GM10266 (cell line): ENCODE results near the gene PIGW.

Experiments
- DNase-seq: peaks from one replicate; pipeline ENCODE4 v3.0.0; 2012; ENCODE audit errors: extremely low spot score
- TF ChIP-seq, protein P1 (sequence below): IDR thresholded peaks from 2 replicates; pipeline ENCODE4 v1.5.1; 2012; ENCODE audit warnings: mild to moderate bottlenecking, low read depth; ENCODE audit not compliant: control insufficient read depth, insufficient read depth; ENCODE audit errors: missing control alignments

PIGW gene

DNA sequence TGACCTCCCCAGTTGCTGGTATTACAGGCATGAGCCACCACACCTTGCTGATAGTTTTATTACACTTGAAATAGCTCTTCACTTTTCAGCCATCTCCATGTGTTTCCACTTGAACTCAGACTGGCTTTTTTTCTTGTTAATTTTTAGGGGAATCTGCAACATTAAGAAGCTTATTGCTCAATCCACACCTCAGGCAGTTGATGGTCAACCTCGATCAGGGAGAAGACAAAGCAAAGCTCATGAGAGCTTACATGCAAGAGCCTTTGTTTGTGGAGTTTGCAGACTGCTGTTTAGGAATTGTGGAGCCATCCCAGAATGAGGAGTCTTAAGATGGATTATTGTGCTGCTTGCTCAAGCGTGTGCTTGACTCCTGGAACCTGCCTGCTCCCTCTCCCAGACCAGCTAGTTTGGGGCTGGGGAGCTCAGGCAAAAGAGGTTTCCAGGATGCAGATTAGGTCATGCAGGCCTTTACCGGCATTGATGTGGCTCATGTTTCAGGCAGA, 39.7 kb upstream of the PIGW start:
- DNase-seq: no peak

DNA sequence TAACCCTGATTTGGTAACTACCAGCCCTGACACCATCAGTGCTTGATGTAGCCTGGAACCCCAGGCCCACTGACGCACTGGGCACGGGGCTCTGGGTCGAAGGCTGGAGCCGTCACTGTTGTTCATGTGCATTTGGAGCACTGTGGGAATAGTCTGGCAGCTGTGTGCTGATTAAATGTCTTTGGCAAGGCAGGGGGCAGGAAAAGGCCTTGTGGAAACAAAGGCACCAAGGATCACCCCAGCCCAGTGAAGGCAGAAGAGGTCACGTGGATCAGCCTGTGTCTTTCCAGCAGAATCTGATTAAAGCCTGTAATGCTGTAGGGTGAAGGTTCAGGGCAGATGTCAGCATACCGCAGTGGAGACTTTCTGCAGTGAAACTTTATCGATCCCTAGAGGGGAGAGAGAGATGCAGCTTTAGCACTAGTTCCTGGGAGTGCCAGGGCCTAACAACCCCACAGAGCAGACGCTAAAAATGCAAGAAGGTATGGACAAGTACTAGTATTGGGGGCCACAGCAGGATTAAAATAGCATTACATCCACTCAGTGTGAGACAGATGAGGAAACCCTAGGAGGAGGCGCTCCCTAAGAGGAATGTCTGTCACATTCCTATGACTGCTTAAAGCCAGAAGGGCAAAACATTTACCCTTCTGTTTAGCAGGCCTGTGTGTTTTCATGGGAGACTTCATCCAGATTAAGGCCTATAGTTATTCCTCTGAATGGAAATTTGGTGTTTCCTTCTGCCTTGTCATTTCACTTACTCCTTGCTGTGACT, 38.6 kb upstream of the PIGW start:
- DNase-seq: no peak
- TF ChIP-seq, protein P1, sequence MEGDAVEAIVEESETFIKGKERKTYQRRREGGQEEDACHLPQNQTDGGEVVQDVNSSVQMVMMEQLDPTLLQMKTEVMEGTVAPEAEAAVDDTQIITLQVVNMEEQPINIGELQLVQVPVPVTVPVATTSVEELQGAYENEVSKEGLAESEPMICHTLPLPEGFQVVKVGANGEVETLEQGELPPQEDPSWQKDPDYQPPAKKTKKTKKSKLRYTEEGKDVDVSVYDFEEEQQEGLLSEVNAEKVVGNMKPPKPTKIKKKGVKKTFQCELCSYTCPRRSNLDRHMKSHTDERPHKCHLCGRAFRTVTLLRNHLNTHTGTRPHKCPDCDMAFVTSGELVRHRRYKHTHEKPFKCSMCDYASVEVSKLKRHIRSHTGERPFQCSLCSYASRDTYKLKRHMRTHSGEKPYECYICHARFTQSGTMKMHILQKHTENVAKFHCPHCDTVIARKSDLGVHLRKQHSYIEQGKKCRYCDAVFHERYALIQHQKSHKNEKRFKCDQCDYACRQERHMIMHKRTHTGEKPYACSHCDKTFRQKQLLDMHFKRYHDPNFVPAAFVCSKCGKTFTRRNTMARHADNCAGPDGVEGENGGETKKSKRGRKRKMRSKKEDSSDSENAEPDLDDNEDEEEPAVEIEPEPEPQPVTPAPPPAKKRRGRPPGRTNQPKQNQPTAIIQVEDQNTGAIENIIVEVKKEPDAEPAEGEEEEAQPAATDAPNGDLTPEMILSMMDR: no peak

More for the DNA sequence above, 39.7 kb upstream of the PIGW start:
- TF ChIP-seq, protein P1: no peak

DNA sequence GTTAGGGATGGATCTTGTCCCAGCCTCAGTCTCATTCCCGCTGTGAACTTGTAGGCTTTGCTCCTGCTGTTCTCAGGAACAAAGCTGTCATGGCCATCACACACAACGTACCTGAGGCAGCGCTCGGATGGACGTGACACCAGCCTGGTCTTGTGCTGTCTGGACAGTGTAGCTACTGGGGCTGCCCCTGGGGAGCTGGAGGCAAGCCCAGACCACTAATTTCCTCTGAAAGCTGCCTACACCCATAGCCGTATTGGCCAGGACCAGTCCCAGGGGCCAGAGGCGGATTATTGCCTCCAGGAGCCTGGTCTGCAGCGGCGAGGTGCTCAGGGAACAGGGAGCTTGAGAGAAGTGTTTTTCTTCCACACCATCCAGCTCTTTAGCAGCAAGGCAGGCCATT, 36.6 kb upstream of the PIGW start:
- DNase-seq: no peak

DNA sequence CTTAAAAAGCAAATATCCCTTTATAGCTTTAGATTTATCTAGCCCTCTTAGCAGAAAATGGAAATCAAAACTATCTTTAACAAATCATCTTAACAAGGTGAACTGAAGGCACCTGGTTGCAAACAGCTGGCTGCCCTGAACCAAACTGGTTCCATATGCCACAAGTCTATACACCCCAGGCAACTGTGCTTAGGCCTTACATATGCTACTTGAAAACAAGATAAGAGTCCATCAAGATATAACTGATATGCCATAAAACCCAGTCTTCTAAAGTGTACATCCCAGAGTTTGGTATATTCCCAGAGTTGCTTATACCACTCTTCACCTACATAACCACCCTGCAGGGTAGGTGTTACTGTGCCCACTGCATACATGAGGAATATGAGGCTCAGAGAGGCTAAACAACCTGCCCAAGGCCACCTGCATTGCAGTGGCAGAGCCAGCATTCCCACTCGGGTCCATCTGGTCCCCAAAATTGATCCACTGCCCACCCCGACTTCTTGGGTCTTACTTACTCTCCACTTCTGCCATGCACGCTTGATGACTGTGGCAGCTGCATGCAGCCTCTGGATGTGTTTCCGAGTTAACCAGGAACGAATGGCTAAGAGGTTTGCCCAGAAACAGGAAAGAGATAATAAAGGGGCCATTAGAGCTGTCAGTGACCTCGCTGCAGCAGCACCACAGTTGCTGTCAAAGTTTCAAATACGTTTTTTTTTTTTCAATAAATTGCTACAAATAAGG, 36.1 kb upstream of the PIGW start:
- DNase-seq: no peak
- TF ChIP-seq, protein P1: no peak

More for the DNA sequence above, 36.6 kb upstream of the PIGW start:
- TF ChIP-seq, protein P1: no peak

DNA sequence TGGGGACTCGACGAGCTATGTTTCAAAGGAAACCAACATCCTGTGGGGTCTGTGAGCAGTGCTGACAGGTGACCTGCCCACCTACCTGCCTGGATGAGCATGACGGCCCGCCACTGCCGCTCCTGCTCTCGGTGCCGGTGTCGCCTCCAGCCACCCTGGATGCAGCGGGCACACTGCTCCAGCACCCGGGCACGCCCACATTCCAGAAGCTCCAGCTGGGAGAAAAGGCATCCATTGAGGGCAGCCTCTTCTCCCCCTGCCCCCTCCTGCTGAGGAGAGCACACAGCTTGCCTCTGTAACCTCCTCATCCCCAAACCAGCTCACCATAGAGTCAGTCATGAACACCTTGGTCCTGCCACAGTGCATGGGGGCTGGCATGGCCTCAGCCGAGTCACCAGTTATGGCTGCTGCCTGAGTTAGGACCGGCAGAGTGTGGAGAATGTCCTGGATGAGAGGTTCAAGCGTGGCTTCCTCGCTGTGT, 34.0 kb upstream of the PIGW start:
- DNase-seq: no peak
- TF ChIP-seq, protein P1: no peak

DNA sequence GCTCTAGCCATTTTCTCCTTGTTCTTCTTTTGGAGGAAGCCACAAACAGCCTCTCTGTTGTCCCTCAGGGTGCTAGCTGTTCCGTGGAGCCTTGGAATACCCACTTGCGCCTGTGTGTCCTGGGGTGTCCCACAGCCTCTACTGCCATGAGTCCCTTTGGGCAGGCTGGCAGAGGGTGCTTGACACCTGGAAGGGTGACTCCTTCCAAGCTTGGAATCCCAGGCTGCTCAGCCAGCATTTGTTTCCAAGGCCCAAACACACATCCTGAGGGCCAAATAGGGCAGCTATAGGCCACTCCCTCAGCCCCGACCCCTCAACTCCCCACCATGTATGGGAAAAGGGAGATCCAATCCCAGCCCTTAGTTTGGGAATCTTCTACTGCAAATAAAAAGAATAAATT, 33.4 kb upstream of the PIGW start:
- TF ChIP-seq, protein P1: no peak

More for the DNA sequence above, 33.4 kb upstream of the PIGW start:
- DNase-seq: no peak
